ENCODE measurements around the gene KIAA1217. TPM values are rescaled to one million over a fixed set of nuclear protein-coding genes. Genes with fewer than 3 reads are reported as not detected.

The KIAA1217 gene
- total and polyA plus RNA-seq, 9 of the 15 experiments (the other 6 are each of a cell fraction or from before 2014, with no cell fraction given), result 0.04 TPM; not detected in 8

GRCh38 chr10:24439935-24440334 lies 231.0 kb downstream of the KIAA1217 start:
- DNase-seq (ENCODE audit: extremely low read depth in 1 of 4, low spot score in 3 of 4) (no peak), ATAC-seq (no peak), FAIRE-seq (no peak)
- Histone ChIP-seq H3K4me2 (ENCODE audit: insufficient read depth, low read length) (no peak overlapping the region), H3K9ac (ENCODE audit: insufficient read depth in 1 of 2, low read depth in 2 of 2, low read length in 2 of 2) (no peak overlapping the region), H3K4me3 (no peak overlapping the region), H3K79me2 (ENCODE audit: control insufficient read depth, insufficient read depth, low read length) (no peaks in the 10 kb centered on the region), H3K9me1 (ENCODE audit: control insufficient read depth, insufficient read depth, low read length) (no peaks in the 10 kb centered on the region), H3K27ac (ENCODE audit: extremely low read depth, low read depth, low read length) (no peak overlapping the region), H3K4me1 (replicated peaks in 1 of 2; ENCODE audit: control insufficient read depth in 2 of 2, insufficient read depth in 2 of 2, low read length in 2 of 2) (no peaks in the 10 kb centered on the region), H3K27me3 (ENCODE audit: control insufficient read depth in 2 of 2, insufficient read depth in 2 of 2, low read length in 2 of 2) (peaks cover 4 to 9% of the 10 kb centered on the region in 2 experiments; a peak in 4 of 5 replicates), H4K20me1 (replicated peaks; ENCODE audit: control insufficient read depth, insufficient read depth, low read length) (no peaks in the 10 kb centered on the region), H2AFZ (ENCODE audit: low read depth, low read length) (no peak overlapping the region), H3K9me3 (replicated peaks; ENCODE audit: control insufficient read depth, insufficient read depth, low read depth, low read length) (no peaks in the 10 kb centered on the region), H3K36me3 (ENCODE audit: control insufficient read depth, insufficient read depth, low read length) (no peaks in the 10 kb centered on the region)
- no TSS peak for BruUV-seq (replicated peaks)
- in situ Hi-C loops (cut with MboI), result no loop called here
- POLR2A ChIA-PET, result no interaction called here
- CTCF ChIA-PET (ENCODE audit: low intra/inter-chr PET ratio), result no interaction called here
- 0% methylated on average over 4 of the region's 4 CpGs for WGBS (ENCODE audit: insufficient coverage, low coverage, missing lambda C conversion rate)
- no peak for TF ChIP-seq XRCC5 (IDR thresholded peaks at IDR 0.05; ENCODE audit: low read depth, low read length)
- TF ChIP-seq ZNF717 (CRISPR knock-in tag; IDR thresholded peaks at IDR 0.05), result no peak
- no peak for TF ChIP-seq HMG20B (CRISPR knock-in tag; IDR thresholded peaks at IDR 0.05)
- TF ChIP-seq THRAP3 (IDR thresholded peaks at IDR 0.05; ENCODE audit: borderline replicate concordance), result no peak
- TF ChIP-seq ILK (tag; IDR thresholded peaks at IDR 0.05; ENCODE audit: borderline replicate concordance, low read depth), result no peak
- TF ChIP-seq JUN (IDR thresholded peaks at IDR 0.05; ENCODE audit: borderline replicate concordance, low read depth, low read length), result no peak
- no peak for TF ChIP-seq JUN (CRISPR knock-in tag; IDR thresholded peaks at IDR 0.05; ENCODE audit: borderline replicate concordance)
- TF ChIP-seq KDM5B (IDR thresholded peaks at IDR 0.05; ENCODE audit: insufficient replicate concordance, low read depth, low read length), result no peak
- no peak for TF ChIP-seq RCOR1 (IDR thresholded peaks at IDR 0.05; ENCODE audit: borderline replicate concordance in 1 of 2, low read depth in 2 of 2, low read length in 2 of 2)
- no peak for TF ChIP-seq PPARD (CRISPR knock-in tag; IDR thresholded peaks at IDR 0.05)
- TF ChIP-seq ZNF311 (CRISPR knock-in tag; IDR thresholded peaks at IDR 0.05), result no peak
- TF ChIP-seq, protein P1, sequence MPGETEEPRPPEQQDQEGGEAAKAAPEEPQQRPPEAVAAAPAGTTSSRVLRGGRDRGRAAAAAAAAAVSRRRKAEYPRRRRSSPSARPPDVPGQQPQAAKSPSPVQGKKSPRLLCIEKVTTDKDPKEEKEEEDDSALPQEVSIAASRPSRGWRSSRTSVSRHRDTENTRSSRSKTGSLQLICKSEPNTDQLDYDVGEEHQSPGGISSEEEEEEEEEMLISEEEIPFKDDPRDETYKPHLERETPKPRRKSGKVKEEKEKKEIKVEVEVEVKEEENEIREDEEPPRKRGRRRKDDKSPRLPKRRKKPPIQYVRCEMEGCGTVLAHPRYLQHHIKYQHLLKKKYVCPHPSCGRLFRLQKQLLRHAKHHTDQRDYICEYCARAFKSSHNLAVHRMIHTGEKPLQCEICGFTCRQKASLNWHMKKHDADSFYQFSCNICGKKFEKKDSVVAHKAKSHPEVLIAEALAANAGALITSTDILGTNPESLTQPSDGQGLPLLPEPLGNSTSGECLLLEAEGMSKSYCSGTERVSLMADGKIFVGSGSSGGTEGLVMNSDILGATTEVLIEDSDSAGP (CRISPR knock-in tag; IDR thresholded peaks at IDR 0.05), result no peak
- no peak for TF ChIP-seq CBX5 (IDR thresholded peaks at IDR 0.05; ENCODE audit: borderline replicate concordance, low read depth)
- no peak for TF ChIP-seq SIN3B (IDR thresholded peaks at IDR 0.05; ENCODE audit: low read depth)
- no peak for TF ChIP-seq BCL6 (CRISPR knock-in tag; IDR thresholded peaks at IDR 0.05)
- TF ChIP-seq HINFP (tag; conservative IDR thresholded peaks at IDR 0.05; ENCODE audit: low read depth), result no peak
- intact Hi-C loops (cut with micrococcal nuclease), result no loop called here
